ENCODE measurements around the gene ZNF646.

DNA sequence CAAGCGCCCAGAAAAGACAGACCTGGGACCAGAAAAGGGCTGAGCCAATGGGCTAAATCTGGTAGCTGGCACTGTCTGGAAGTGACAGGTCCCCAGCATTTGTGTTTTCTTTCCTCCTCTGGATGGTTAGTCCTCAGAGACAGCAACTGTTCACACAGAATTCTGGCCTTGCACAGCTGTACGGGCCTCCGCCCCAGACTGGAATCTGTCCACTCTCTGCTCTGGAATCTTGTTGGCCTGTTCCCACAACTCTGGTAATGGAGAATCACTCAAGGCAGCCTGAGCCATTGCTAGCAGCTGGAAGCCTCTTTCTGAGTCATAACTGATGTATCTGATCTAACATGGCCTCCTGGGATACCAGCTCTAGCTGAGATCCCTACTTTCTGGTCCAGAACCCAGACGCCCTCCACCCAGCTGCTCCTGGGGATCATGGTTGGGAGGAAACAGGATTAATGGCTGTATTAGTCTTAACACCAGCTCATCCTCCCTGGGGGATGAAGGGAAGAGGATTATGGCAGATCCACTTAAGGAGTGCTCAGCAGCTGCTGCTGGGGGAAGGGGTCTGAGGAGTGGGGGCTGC lies 9.2 kb upstream of the ZNF646 start:
- TF ChIP-seq, protein P1, sequence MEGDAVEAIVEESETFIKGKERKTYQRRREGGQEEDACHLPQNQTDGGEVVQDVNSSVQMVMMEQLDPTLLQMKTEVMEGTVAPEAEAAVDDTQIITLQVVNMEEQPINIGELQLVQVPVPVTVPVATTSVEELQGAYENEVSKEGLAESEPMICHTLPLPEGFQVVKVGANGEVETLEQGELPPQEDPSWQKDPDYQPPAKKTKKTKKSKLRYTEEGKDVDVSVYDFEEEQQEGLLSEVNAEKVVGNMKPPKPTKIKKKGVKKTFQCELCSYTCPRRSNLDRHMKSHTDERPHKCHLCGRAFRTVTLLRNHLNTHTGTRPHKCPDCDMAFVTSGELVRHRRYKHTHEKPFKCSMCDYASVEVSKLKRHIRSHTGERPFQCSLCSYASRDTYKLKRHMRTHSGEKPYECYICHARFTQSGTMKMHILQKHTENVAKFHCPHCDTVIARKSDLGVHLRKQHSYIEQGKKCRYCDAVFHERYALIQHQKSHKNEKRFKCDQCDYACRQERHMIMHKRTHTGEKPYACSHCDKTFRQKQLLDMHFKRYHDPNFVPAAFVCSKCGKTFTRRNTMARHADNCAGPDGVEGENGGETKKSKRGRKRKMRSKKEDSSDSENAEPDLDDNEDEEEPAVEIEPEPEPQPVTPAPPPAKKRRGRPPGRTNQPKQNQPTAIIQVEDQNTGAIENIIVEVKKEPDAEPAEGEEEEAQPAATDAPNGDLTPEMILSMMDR (IDR thresholded peaks at IDR 0.05) = no peak
- no peak for TF ChIP-seq POLR2A (IDR thresholded peaks at IDR 0.05)

All from body of pancreas (tissue), 4 donors.